Peyer's patch (tissue), 4 donors: Measurements from ENCODE around the gene ELMO1. TPM values are rescaled to one million over a fixed set of nuclear protein-coding genes. Genes with fewer than 3 reads are reported as not detected.

Experiments used
- DNase-seq, 3 donors: peaks; one replicate each; pipeline ENCODE4 v3.0.0-alpha.2; 2017 to 2019
- H3K27ac ChIP-seq, 4 donors: fragments of 200-600 bp; sonication (generic); one replicate each; pipeline ENCODE4 v1.5.1; 2016 to 2019
- H3K27me3 ChIP-seq, 2 donors: fragments of 200-600 bp; sonication (generic); one replicate each; pipeline ENCODE4 v1.5.1; 2019
- H3K36me3 ChIP-seq, 3 donors: fragments of 200-600 bp; sonication (generic); one replicate each; pipeline ENCODE4 v1.5.1; 2016 to 2019
- H3K4me1 ChIP-seq, 4 donors: fragments of 200-600 bp; sonication (generic); one replicate each; pipeline ENCODE4 v1.5.1; 2016 to 2019
- H3K4me3 ChIP-seq, 4 donors: fragments of 200-600 bp; sonication (generic); 1 replicate in 3 of 4; 2 replicates in 1 of 4; pipeline ENCODE4 v1.5.1; 2016 to 2019; ENCODE audit warnings: mild to moderate bottlenecking in 1 of 4
- H3K9me3 ChIP-seq, 4 donors: fragments of 200-600 bp; sonication (generic); one replicate each; pipeline ENCODE4 v1.5.1; 2016 to 2019; ENCODE audit warnings: mild to moderate bottlenecking in 1 of 4
- CTCF ChIP-seq, 6 experiments: fragments of 450-650 bp in 4 of 6; fragments of 200-600 bp in 2 of 6; sonication (generic) in 1 of 6; IDR thresholded peaks; one replicate each; pipeline ENCODE4 v1.5.1; 2017 to 2019; ENCODE audit warnings: antibody characterized with exemption in 6 of 6, mild to moderate bottlenecking in 3 of 6, moderate library complexity in 1 of 6
- POLR2A ChIP-seq, 2 donors: fragments of 450-650 bp; IDR thresholded peaks; one replicate each; pipeline ENCODE4 v1.5.1; 2017; ENCODE audit warnings: antibody characterized with exemption in 2 of 2, mild to moderate bottlenecking in 2 of 2, moderate library complexity in 2 of 2
- total RNA-seq, 4 donors: library from RNA; depleted of rRNA; stranded (reverse); fragments of >200 nt; gene quantifications; one replicate each; pipeline ENCODE4 v1.1.0, GENCODE V29; 2016

ELMO1 gene
- total RNA-seq, 4 donors from 2014 or later: 43.1 to 381 (median 72.2) TPM

GRCh38 chr7:37310327-37311080 lies 138.2 kb downstream of the ELMO1 start:
- DNase-seq: no peak
- H3K27me3 ChIP-seq: no peaks in the 10 kb centered on the region
- no peaks in the 10 kb centered on the region for H3K36me3 ChIP-seq
- H3K27ac ChIP-seq: peak overlapping the region in 3 of 4 donors; percentile 4 to 40 (median 37)
- TF ChIP-seq CTCF (IDR thresholded peaks at IDR 0.05): no peak
- no peak for TF ChIP-seq POLR2A (IDR thresholded peaks at IDR 0.05)
- no peaks in the 10 kb centered on the region for H3K9me3 ChIP-seq
- no peak overlapping the region for H3K4me3 ChIP-seq
- peaks cover 0 to 10% (median 0%) of the 10 kb centered on the region in 4 donors for H3K4me1 ChIP-seq

GRCh38 chr7:37309493-37309892 lies 139.2 kb downstream of the ELMO1 start:
- no peaks in the 10 kb centered on the region for H3K36me3 ChIP-seq
- peaks cover 0 to 10% (median 0%) of the 10 kb centered on the region in 4 donors for H3K4me1 ChIP-seq
- TF ChIP-seq POLR2A (IDR thresholded peaks at IDR 0.05) (no peak), CTCF (IDR thresholded peaks at IDR 0.05) (no peak)
- H3K27ac ChIP-seq: peak overlapping the region in 1 of 4 donors; percentile 40
- H3K27me3 ChIP-seq: no peaks in the 10 kb centered on the region
- no peak for DNase-seq
- no peaks in the 10 kb centered on the region for H3K9me3 ChIP-seq
- no peak overlapping the region for H3K4me3 ChIP-seq

- Histone ChIP-seq H3K27me3 (no peaks in the 10 kb centered on the region), H3K36me3 (no peaks in the 10 kb centered on the region), H3K4me3 (no peak overlapping the region), H3K4me1 (peaks cover 0 to 2% (median 0%) of the 10 kb centered on the region in 4 donors), H3K27ac (no peak overlapping the region), H3K9me3 (no peaks in the 10 kb centered on the region)
- DNase-seq: no peak
- TF ChIP-seq CTCF (IDR thresholded peaks at IDR 0.05) (no peak), POLR2A (IDR thresholded peaks at IDR 0.05) (no peak)
Observed at GRCh38 chr7:37304921-37305320, 143.7 kb downstream of the ELMO1 start.

- H3K27me3 ChIP-seq: no peaks in the 10 kb centered on the region
- H3K27ac ChIP-seq: no peak overlapping the region
- H3K9me3 ChIP-seq: no peaks in the 10 kb centered on the region
- H3K36me3 ChIP-seq: no peaks in the 10 kb centered on the region
- TF ChIP-seq POLR2A (IDR thresholded peaks at IDR 0.05) (no peak), CTCF (IDR thresholded peaks at IDR 0.05) (no peak)
- H3K4me1 ChIP-seq: no peaks in the 10 kb centered on the region
- H3K4me3 ChIP-seq: no peak overlapping the region
- no peak for DNase-seq
Observed at GRCh38 chr7:37297546-37297945, 151.1 kb downstream of the ELMO1 start.

- TF ChIP-seq CTCF (IDR thresholded peaks at IDR 0.05) (no peak), POLR2A (IDR thresholded peaks at IDR 0.05) (no peak)
- no peaks in the 10 kb centered on the region for H3K27me3 ChIP-seq
- H3K27ac ChIP-seq: no peak overlapping the region
- H3K9me3 ChIP-seq: no peaks in the 10 kb centered on the region
- no peak for DNase-seq
- H3K4me3 ChIP-seq: no peak overlapping the region
- no peaks in the 10 kb centered on the region for H3K36me3 ChIP-seq
- no peaks in the 10 kb centered on the region for H3K4me1 ChIP-seq
Observed at GRCh38 chr7:37295401-37295800, 153.3 kb downstream of the ELMO1 start.
